Mucosa of descending colon (tissue), 3 donors: ENCODE results near the gene NELL1. TPM values are rescaled to one million over a fixed set of nuclear protein-coding genes. Genes with fewer than 3 reads are reported as not detected.

Experiments used
- ATAC-seq: fragments of 200-7000 bp; cut with Tn5 transposase; one replicate; pipeline ENCODE4 v1.9.1; 2020; ENCODE audit warnings: mild to moderate bottlenecking, moderate library complexity
- DNase-seq, 3 donors: peaks; one replicate each; pipeline ENCODE4 v3.0.0-alpha.2; 2020
- H3K36me3 ChIP-seq: fragments of 200-600 bp; one replicate; pipeline ENCODE4 v1.8.0; 2021; ENCODE audit warnings: low read depth, mild to moderate bottlenecking
- H3K4me1 ChIP-seq: fragments of 200-600 bp; one replicate; pipeline ENCODE4 v1.8.0; 2021; ENCODE audit warnings: low read depth, mild to moderate bottlenecking
- H3K4me3 ChIP-seq: fragments of 200-600 bp; one replicate; pipeline ENCODE4 v1.8.0; 2021; ENCODE audit warnings: mild to moderate bottlenecking
- H3K9me3 ChIP-seq: fragments of 200-600 bp; one replicate; pipeline ENCODE4 v1.8.0; 2021; ENCODE audit warnings: mild to moderate bottlenecking
- intact Hi-C, 2 donors: fragments of 100-400 bp; cut with DNase I in 1 of 2; cut with micrococcal nuclease in 1 of 2; formaldehyde crosslinking; loops; one replicate each; pipeline versions ENCODE4 v1.11.0 to v1.11.1; 2022; cut with DNase I, micrococcal nuclease
- total RNA-seq, 3 donors: library from RNA; stranded (reverse); fragmentation: NEBNext Ultra II Directional in 2 of 3; extraction: Animal tissue kit (Norgen Biotek cat#: 25700) in 2 of 3; gene quantifications; one replicate each; pipeline versions ENCODE4 v1.2.1 to v1.2.4, GENCODE V29; 2021 to 2023
- TF ChIP-seq, protein P1 (sequence below): fragments of 200-600 bp; IDR thresholded peaks from one replicate; pipeline ENCODE4 v1.8.0; 2022; ENCODE audit warnings: antibody characterized with exemption, mild to moderate bottlenecking
- donor health status: DM: no; HTN: no; CAD: no; lungs with moderate emphysema.
- donor health status: DM: no; HTN: no; CAD: no.
- donor health status: DM: no; HTN: yes; CAD: no.

Gene NELL1
- total RNA-seq, 3 donors from 2014 or later: 0.20 to 0.73 (median 0.31) TPM

DNA sequence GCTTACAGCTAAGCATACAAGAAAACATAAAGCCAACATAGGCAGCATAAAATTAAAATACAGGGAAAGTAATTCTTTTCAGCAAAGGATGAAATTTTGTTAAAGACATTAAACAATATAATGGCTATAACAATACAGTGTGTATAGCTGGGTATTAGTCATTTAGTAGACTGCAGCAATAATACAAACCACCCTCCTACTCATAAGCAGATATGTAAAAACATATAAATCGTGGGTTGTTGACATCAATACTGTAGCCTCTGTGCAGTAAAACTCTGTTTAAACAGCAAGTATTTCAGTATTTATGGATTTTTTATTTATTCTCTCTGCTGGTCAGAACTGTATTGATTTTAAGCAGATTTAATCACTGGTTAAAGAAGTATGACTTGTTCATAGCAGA lies 884.4 kb downstream of the NELL1 start:
- no peak overlapping the region for H3K4me3 ChIP-seq
- no peaks in the 10 kb centered on the region for H3K36me3 ChIP-seq
- H3K4me1 ChIP-seq: no peaks in the 10 kb centered on the region
- DNase-seq (no peak), ATAC-seq (no peak)
- no peaks in the 10 kb centered on the region for H3K9me3 ChIP-seq
- intact Hi-C loops: no loop called here
- TF ChIP-seq, protein P1, sequence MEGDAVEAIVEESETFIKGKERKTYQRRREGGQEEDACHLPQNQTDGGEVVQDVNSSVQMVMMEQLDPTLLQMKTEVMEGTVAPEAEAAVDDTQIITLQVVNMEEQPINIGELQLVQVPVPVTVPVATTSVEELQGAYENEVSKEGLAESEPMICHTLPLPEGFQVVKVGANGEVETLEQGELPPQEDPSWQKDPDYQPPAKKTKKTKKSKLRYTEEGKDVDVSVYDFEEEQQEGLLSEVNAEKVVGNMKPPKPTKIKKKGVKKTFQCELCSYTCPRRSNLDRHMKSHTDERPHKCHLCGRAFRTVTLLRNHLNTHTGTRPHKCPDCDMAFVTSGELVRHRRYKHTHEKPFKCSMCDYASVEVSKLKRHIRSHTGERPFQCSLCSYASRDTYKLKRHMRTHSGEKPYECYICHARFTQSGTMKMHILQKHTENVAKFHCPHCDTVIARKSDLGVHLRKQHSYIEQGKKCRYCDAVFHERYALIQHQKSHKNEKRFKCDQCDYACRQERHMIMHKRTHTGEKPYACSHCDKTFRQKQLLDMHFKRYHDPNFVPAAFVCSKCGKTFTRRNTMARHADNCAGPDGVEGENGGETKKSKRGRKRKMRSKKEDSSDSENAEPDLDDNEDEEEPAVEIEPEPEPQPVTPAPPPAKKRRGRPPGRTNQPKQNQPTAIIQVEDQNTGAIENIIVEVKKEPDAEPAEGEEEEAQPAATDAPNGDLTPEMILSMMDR: no peak

DNA sequence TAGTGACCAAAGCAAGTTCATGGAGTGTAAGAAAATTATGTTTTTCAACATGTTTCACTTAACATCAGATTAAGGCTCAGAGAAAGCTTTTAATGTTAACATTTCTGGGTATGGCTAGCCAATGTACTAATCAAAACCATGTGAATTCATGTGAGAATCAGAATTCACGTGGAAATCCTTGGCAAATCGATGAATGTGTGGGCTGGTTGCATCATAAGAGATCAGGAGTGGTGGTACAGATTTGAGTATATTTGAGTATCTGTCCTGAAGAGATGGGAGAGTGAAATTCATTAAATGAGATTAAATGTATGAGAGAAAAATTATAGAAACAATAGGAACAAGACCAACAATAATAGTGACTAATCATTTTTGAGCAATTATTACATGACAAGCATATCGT lies 884.9 kb downstream of the NELL1 start:
- ATAC-seq: no peak
- TF ChIP-seq, protein P1: no peak
- Histone ChIP-seq H3K36me3 (no peaks in the 10 kb centered on the region), H3K4me3 (no peak overlapping the region), H3K9me3 (no peaks in the 10 kb centered on the region), H3K4me1 (no peaks in the 10 kb centered on the region)
- DNase-seq: no peak
- intact Hi-C loops: no loop called here

DNA sequence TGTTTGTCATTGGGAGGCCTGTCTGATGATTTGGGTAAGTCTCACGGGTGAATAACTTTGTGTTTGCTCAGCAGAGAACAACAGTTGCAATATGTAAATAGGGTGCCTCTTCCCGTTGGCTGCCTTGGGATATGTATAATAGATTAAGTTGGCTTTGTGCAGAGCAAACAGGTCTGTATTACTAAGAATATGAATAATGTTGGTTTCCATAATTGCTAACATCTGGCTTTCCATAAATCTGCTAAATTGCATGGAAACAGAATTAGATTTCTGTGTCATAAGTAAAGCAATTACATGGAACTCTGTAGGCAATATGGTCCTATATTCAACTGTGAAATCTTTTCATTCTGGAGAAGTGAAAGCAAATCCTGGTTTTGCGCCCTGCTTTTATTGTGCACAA lies 887.5 kb downstream of the NELL1 start:
- DNase-seq (no peak), ATAC-seq (no peak)
- no peak overlapping the region for H3K4me3 ChIP-seq
- H3K9me3 ChIP-seq: no peaks in the 10 kb centered on the region
- H3K36me3 ChIP-seq: no peaks in the 10 kb centered on the region
- intact Hi-C loops: no loop called here
- no peaks in the 10 kb centered on the region for H3K4me1 ChIP-seq
- TF ChIP-seq, protein P1: no peak

DNA sequence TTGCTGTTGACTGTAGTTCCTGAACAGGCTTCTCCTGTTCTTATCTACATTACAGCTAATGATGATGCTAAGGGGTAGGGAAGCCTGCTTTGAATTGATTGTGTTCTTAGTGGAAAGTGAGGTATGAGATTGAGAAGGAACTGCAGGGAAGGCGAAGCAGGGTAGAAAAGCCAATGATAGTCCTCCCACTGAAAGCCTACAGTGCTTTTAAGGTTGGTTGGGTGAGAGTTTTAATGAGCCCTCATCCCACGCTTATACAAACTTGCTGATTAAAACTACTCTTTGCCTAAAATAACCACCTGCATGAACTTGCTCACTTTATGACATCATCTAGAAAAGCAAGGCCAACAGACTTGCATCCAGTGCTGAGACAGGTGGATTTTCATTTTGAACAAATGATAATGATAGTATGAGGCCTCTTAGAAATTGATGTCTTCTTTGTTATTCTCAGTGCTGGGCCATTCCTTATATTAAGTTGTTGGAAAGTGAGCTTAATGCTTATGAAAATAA lies 891.1 kb downstream of the NELL1 start:
- Histone ChIP-seq H3K36me3 (no peaks in the 10 kb centered on the region), H3K9me3 (peaks cover 2% of the 10 kb centered on the region), H3K4me3 (no peak overlapping the region), H3K4me1 (no peaks in the 10 kb centered on the region)
- DNase-seq (no peak), ATAC-seq (no peak)
- intact Hi-C loops: no loop called here
- TF ChIP-seq, protein P1: no peak

DNA sequence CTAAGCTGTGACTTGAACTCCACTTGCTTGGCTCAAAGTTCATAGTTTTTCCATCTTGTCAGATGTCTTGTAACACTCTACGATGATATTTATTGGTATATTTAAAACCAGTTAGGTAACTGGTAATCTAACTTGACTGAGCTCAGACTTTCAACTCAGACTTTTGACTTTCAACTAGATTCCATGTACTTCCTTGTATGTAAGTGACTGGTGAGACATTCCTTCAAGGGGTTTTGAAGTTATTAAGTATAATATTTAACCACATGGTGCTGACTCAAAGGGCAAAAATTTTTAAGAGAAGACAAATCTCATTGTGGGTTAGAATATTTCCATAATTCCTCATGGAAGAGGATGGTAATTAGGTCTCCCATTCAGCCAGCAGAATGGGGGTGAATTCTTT lies 892.2 kb downstream of the NELL1 start:
- H3K9me3 ChIP-seq: peaks cover 2% of the 10 kb centered on the region
- DNase-seq: no peak
- intact Hi-C loops: no loop called here

More for the DNA sequence above, 892.2 kb downstream of the NELL1 start:
- ATAC-seq: peak; percentile 89
- H3K36me3 ChIP-seq: no peaks in the 10 kb centered on the region
- no peaks in the 10 kb centered on the region for H3K4me1 ChIP-seq
- no peak overlapping the region for H3K4me3 ChIP-seq
- TF ChIP-seq, protein P1: no peak
